NCI-H2227 treated with DMSO at 0.1 percent for 48 hours (cell line): ENCODE data around the gene ZDHHC8.
A peak's percentile ranks its signal among the peaks of the same experiment; 100 is the strongest.

ENCODE experiments used
- DNase-seq: peaks from one replicate; lab custom pipeline; 2025; lab: John Stamatoyannopoulos, UW

The ZDHHC8 gene

DNA sequence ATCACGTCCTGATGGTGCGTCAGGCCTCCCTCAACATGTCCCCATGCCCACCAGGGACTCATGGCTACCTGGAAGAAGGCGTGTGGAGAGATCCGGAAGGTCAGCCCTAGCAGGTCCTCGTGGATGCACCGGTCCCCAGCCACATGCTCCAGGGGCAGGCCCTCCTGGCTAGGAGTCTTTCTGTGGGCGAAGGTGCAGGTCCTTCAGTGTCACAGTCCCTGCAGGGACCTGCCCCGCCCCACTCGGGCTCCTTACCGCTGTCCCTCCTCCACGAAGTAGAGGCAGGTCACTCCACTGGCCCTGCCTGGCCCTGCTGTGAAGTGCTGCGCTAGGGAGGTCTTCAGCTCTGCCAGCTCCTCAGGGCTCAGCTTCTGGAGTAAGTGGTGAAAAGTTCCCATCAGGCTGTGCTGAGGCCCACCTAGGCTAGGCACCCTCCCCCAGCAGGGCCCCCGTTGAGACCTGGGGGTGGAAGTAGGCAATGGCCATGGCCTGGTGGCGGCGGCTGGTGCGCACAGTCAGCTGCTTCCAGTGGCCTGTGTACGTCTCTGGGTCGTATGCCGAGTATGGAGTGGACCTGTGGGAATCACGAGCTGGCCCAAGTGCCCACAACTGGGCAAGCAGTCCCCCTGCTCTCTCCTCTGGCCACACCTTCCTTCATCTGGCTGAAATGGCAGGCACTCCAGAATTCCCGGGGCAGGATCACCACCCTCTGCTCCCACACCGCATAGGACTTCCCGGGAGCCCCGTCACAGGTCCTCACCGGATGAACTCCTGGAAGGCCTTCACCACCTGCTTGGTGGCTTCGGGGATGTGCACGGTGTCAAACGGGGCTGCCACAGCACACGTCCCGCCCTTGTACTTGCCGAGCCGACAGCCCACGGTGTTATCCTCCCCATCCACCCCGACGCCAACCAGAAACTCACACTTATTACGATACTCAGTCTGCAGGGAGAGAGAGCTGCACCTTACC lies 16.8 kb upstream of the ZDHHC8 start:
- DNase-seq: no peak

GRCh38 chr22:20115691-20116375 lies 15.8 kb upstream of the ZDHHC8 start, which contains the start of gene RANBP1:
Gene RANBP1, plus strand, starts transcription at chr22:20116104. Its CDS starts 81 bp downstream, at chr22:20116185.
- DNase-seq: no peak

DNA sequence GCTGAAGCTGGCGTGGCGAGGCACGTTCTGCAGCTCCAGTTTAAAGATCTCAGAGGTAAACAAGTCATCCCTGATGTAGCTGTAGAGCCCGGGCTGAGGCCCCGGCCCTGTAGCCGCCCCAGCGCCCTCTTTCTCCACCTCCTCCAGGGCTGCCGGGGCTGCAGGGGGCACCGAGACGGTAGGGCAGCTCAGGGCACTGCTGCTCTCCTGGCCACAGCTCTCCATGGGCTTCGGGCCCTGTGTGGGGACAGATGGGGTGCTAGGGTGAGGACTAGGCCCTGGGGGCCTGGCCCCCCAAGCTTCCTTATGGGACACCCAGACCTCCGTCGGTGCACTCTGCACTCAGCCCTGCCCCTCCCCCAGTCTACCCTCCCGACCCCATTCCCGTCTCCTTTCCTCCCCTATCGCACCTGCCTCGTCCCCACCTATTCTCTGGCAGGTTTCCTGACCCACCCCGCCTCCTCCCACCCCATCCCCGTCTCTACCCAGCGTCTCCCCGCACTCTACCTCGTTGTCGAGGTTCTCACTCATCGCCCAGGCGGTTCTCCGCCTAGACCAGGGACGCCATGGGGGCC lies 15.1 kb upstream of the ZDHHC8 start:
- DNase-seq: no peak

DNA sequence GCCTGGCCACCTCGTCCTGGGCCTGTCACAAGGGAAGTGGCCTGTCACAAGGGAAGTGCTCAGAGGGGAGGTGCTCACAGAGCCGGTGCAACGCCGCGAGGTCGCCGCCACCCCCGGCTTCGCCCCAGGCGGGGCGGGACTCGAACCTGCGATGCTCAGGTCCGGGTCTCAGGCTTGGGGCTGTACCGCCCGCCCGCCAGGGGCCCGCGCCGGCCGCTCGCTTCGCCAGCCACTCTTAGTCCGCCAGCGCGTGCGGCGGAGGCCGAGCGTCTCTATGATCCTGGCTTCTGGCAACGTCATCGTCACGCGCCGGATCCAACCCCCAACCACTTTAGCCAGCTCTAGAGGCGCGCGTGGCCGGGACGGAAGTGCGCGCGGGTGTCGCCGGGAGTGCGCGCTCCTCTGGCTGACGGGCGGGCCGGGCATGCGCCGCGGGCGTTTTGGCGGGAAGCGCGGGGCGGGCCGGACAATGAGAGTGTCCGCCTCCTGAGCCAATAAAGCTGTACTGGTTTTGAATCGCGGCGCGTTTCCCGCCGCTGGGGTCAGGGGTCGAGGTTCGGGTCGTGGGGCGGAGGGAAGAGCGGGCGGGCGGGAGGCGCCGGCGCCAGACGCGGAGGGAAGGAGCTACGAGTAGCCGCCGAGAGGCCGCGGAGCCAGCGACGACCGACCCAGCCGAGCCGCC lies 14.5 kb upstream of the ZDHHC8 start, which contains the start of gene TRMT2A:
Gene TRMT2A, minus strand, starts transcription at position 276 of the 682 bp plus-strand sequence. CDS start 320 bp downstream, outside the sequence.
- peak; percentile 98 for DNase-seq

DNA sequence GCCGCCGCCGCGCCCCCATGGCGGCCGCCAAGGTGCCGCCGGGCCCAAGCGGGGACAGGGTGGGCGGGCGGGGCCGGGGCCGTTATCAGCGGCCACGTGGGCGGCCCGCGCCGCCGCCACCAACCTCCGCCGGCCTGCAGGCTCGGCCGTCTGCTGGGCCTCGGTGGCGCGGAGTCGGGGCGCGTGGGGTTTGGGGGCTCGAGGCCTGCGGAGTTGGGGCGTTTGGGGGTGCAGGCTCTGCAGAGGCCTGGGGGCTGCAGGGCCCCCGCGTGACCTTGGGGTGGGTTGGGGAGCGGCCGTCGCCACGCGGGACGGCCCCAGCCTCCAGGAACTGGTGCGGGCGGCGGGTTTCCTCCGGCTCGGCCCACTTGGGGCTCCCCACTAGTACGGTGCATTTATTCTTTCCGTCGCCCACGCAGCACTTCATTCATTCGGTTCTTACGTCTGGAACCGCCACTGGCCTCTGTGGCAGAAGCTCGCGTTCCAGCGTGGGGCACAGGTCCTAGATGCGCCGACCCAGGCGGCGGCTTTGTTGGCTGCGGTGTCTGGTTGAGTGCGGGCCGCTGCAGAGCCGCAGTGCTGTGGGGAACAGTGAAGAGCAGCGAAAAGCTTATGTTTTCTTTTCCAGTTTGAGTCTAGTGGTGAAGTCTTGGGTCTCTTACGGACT lies 13.8 kb upstream of the ZDHHC8 start:
- no peak for DNase-seq

DNA sequence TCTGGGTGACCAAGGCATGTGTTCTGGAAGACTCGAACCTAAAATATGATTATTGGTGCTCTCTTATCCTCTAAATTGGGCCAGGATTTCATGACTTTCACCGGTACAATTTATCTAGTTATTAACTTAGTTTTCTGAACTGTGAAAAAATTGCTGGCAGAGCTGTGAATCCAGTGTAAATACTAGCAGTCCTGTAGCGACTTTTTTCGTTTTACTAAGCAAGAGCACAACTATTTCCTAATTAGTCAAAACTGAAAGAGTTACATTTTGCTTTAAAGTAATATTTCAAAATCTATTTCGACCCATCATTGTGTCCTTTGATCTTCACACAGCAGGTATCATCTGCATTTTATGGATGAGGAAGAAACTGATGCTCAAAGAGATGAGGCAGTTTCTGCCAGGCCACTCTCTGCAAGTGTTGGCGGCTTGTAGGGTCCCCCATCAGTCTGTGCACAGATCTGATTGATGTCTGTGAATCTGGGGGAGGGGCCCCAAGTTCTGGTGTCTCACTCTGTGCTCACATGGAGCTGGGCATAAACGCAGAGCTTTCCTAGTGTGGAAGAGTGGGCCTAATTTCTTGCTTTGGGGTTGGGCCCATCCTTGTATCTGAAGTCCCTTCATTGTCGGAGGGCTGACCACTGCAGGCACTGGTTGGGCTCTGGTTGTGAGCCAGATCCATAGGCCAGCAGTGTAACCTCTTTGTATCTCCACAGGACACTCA lies 13.1 kb upstream of the ZDHHC8 start:
- no peak for DNase-seq

GRCh38 chr22:20121856-20122415 lies 9.7 kb upstream of the ZDHHC8 start:
- DNase-seq: no peak

DNA sequence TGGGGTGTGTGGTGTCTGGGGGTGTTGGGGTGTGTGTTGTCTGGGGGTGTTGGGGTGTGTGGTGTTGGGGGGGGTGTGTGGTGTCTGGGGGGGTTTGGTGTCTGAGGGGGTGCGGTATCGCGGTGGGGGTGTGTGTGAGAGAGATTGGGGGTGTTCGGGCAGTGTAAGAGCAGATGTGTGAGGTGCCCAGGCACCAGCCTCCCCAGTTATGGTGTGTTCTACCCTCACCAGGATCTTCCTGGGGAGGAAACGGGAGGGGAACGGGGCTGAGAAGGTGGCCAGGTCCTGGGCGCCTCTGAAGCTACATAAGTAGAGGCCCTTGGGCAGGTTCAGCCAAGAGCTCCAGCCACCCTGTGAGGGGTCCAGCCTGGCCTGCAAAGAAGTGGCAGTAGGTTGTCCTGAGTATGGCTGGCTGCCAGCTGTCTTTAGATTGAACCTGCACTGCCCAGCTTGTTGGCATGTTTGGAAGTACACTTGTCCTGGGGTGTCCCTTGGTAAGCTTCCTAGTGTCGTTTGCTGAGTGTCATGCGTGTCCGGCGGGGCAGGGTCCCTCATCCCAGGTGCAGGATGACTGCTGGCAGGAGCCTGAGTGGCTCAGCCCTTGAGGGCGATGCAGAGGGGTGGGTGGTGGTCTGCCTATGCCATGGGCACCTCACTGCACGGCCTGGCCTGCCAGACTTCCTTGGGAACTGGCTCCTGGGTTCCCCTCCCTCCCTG lies 8.1 kb upstream of the ZDHHC8 start:
- no peak for DNase-seq

DNA sequence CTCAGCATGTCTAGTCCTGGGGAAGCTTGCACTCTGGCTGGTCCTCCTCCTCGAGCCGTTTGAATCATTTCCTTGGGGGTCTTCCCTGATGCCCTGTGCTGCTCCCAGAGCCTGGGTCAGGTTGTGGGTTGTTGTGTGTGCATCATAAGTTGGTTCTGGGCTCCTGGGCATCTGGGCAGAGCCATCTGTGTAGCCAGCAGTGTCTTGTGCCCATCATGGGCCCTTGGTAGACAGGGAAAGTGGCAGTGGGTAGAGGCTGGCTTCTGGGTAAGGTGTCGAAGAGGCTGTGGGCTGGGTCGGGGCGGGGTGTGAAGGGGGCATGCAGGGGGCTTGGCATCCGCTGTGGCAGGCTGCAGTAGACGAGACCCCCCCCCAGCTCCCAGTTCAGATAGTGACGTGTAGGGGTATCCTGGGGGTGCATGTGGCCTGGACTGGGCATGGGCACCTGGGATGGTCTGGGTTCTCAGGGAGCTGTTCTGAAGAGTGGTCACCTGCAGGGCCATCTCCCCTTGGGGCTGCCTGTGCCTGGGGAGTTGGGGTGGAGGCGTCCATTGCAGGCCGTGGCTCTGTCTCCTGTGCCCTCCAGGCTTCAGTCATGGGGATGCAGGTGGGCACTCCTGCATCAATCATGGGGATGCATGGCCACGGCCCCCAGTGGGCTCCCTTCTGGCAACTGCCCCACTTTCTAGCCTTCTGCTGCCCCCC lies 7.4 kb upstream of the ZDHHC8 start:
- no peak for DNase-seq

GRCh38 chr22:20125201-20126174 lies 6.1 kb upstream of the ZDHHC8 start:
- no peak for DNase-seq

DNA sequence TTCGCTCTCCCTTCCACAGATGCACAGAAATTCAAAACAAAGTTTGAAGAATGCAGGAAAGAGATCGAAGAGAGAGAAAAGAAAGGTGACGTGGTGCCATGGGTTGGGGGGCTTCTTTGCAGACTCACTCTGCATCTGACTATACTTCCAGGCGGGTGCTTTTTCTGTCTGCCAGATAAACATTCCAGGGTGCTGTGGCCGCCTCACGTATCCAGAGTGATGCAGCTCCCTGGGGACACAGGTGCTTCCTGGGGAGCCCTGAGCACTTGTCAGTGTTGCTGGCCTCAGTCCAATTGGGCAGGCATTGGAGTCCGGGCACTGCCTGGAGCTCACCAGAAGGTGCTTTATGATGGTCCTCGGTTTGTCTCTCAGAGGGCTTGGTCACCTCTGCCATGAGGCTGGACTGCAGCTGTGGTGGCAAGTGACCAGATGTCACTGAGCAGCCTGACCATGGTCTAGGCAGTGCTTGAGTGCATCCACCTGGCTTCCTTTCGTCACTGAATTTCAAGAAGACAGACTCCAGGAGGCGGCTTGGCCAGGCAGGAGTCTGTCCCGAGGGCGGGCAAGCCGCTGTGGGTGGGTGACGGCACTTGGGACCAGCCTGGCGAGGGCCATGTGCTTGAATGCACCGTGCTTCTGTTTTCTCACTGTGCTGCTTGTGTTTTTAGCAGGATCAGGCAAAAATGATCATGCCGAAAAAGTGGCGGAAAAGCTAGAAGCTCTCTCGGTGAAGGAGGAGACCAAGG lies 5.1 kb upstream of the ZDHHC8 start:
- DNase-seq: no peak

GRCh38 chr22:20127318-20127868 lies 4.2 kb upstream of the ZDHHC8 start:
- no peak for DNase-seq

DNA sequence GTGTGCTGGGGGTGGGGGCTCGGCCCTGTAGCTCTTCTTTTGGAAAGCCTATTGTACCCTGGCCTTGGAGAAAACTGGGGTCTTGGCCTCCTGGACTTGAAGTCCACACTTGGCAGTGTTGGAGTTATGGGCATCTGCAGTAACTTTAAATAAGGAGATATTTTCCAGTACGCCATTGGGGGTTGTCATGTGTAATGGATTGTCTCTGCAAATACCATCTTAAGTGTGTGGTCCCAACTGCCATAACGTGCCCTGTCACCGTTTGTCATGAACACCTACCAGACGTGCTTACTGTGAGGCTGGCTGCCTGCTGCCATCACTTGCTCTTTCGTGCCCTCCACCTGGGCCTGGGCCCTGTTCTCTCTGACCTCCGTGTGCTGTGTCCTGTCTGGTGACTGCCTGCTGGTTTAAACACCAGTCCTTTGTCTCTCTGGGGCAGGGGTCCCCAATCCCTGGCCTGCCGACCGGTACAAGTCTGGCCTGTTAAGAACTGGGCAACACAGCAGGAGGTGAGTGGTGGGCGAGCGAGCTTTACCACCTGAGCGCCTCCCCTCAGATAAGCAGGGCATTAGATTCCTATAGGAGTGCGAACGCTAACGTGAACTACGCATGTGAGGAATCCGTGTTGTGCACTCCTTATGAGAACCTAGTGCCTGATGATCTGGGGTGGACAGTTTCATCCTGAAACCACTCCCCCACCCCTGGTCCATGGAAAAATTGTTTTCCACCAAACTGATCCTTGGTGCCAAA lies 3.6 kb upstream of the ZDHHC8 start:
- DNase-seq: no peak

GRCh38 chr22:20128619-20128901 lies 3.0 kb upstream of the ZDHHC8 start:
- DNase-seq: no peak

DNA sequence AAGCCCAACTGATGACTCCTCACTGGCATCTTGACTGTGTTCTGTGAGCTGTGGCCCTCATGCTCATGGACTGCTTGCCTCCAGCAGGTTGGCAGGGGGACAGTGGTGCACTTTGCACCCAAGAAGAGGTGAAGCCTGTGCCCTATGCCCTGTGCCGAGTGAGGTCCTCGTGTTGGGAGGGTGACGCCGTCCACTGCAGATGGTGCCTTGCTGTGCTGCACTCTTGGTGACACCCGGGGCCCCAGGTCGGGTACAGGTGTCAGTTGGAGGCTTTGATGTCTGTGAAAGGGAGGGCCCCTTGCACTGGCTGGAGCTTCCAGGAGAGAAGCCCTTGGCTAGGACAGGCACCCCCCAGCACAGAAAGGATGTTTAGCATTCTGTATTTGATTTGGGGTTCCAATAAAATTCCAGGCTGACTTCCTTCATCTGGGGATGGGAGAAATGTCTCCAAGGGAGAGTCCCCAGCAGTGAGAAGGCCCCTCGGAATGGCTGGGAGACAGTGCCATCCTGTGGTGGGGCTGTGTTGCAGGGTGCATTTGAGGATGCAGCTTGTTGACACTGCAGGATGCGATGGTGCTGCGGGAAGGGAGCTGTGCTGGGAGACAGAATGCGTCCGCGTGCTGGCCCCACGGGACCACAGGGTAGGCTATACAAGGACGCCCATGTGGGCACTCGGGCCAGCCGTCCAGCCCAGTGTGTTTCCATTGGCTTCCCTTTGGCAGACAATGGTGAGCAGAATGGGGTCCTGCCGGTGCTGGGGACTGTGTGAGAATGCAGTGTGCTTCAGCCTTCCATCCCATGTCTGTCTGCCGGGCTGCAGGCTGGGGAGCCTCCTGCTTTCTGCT lies 2.5 kb upstream of the ZDHHC8 start:
- no peak for DNase-seq

DNA sequence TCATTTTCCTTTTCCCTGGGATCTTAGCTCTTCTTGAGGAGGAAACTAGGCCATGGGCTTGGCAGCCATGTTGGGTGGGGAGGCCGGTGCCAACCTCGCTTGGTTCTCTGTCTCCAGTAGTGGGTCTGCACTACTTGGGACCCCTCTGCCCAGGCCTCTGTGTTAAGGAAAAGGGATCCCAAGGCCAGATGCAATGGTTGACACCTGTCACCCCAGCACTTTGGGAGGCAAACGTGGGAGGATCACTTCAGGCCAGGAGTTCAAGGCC lies 1.9 kb upstream of the ZDHHC8 start:
- DNase-seq: no peak
